ENCODE measurements around the gene CDH15.

CDH15 gene, protein sequence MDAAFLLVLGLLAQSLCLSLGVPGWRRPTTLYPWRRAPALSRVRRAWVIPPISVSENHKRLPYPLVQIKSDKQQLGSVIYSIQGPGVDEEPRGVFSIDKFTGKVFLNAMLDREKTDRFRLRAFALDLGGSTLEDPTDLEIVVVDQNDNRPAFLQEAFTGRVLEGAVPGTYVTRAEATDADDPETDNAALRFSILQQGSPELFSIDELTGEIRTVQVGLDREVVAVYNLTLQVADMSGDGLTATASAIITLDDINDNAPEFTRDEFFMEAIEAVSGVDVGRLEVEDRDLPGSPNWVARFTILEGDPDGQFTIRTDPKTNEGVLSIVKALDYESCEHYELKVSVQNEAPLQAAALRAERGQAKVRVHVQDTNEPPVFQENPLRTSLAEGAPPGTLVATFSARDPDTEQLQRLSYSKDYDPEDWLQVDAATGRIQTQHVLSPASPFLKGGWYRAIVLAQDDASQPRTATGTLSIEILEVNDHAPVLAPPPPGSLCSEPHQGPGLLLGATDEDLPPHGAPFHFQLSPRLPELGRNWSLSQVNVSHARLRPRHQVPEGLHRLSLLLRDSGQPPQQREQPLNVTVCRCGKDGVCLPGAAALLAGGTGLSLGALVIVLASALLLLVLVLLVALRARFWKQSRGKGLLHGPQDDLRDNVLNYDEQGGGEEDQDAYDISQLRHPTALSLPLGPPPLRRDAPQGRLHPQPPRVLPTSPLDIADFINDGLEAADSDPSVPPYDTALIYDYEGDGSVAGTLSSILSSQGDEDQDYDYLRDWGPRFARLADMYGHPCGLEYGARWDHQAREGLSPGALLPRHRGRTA

DNA sequence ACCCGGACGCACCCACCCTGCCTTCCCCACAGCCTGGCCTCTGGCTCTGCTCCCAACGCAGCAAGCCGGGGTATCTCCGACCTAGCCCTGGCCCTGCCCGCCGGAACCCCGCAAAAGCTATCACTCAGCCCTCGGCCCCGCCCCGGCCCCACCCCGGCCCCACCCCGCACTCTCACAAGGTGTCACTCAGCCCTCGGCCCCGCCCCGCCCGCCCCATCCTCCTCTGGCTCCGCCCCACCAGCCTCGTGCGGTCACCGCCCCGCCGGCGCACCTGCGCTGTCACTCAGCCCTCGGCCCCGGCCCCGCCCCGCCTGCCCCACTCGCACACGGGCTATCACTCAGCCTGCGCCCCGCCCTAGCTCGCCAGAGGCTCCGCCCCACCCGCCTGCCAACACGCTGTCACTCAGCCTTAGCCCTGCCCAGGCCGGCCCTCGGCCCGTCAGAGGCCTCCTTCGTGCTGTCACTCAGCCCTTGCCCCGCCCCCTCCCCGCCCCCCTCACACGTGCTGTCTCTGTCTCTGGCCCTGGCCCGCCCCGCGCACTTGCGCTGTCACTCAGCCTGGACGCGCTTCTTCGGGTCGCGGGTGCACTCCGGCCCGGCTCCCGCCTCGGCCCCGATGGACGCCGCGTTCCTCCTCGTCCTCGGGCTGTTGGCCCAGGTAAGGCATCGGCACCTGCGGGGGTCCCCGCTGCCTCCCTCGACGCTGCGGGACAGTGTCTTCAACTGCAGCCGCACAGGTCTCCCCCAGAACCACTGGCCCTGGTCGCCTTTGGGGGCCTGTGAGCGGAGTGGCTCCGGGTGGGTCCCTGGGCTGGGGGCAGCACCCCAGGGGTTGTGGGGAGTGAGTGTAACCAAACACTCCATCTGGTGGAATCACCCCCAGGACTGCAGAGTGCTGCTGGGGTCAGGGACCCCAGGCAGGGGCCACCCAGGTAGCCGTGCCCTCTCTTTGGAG is at the start of gene CDH15:
Gene CDH15 (plus strand): TSS at position 533 of the 955 bp plus-strand sequence. CDS start 84 bp downstream, at position 617.
- DNase-seq (ENCODE audit: low read depth in 3 of 3), result peak; percentile 86 to 97 (median 96)

GRCh38 chr16:89122322-89122851 is 49.2 kb upstream of the CDH15 start:
- DNase-seq (ENCODE audit: low read depth in 3 of 3), result no peak

- DNase-seq (ENCODE audit: low read depth in 3 of 3), result no peak
Observed at GRCh38 chr16:89123001-89123830, 48.3 kb upstream of the CDH15 start.

DNA sequence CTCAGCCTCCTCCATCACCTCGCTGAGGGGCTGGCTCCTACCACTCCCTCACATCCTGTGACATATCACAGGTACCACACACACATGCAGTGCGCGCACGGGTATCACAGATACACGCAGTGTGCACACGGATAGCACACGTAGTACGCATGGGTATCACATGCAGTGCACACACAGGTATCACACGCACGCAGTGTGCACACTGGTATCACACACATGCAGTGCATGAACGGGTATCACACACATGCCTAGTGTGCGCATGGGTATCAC is 47.8 kb upstream of the CDH15 start:
- no peak for DNase-seq (ENCODE audit: low read depth in 3 of 3)

DNA sequence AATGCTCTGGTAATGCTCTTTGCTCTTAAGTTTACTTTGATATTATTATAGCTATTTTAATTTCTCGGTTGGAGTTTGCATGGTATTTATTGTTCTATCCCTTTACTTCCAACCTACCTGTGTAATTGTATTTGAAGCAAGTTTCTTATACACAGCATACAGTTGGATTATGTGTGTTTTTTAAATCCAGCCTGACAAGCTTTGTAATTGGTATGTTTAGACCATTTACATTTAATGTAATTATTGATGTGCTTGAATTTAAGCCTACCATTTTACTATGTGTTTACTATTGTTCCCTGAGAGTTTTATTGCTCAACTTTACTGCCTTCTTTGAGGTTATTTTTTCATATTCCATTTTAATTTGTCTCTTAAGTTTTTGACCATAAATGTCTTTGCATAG is 42.2 kb upstream of the CDH15 start:
- no peak for DNase-seq (ENCODE audit: low read depth in 3 of 3)

DNA sequence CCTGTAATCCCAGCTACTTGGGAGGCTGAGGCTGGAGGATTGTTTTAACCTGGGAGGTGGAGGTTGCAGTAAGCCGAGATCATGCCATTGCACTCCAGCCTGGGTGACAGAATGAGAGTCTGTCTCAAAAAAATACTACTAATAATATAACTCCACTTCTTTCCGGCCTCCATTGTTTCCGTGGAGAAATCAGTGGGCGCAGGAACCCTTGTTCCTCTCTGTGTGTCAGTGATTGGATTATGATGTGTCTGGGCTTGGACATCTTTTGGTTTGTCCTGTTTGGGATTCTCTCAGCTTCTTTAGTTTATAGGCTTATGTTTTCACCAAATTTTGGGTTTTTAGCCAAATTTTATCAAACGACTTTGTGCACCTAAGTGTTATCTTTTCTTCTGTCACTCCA is 41.1 kb upstream of the CDH15 start:
- no peak for DNase-seq (ENCODE audit: low read depth in 3 of 3)

DNA sequence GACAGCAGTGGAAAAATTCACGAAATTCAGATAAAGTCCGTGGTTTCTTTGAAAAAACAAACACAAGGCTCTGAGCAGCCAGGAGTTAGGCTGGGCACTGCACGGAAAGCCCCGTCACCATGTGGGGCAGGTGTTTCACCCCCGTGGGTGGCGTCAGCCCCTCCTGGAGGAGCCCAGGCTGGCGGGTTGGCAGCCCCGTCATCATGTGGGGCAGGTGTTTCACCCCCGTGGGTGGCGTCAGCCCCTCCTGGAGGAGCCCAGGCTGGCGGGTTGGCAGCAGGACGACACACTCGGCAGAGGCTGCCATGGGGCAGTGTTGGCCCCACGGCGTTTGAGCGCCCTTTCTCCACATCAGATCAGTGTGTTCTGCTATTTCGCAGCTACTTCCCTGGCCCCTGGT is 39.8 kb upstream of the CDH15 start:
- DNase-seq (ENCODE audit: low read depth in 3 of 3), result no peak

DNA sequence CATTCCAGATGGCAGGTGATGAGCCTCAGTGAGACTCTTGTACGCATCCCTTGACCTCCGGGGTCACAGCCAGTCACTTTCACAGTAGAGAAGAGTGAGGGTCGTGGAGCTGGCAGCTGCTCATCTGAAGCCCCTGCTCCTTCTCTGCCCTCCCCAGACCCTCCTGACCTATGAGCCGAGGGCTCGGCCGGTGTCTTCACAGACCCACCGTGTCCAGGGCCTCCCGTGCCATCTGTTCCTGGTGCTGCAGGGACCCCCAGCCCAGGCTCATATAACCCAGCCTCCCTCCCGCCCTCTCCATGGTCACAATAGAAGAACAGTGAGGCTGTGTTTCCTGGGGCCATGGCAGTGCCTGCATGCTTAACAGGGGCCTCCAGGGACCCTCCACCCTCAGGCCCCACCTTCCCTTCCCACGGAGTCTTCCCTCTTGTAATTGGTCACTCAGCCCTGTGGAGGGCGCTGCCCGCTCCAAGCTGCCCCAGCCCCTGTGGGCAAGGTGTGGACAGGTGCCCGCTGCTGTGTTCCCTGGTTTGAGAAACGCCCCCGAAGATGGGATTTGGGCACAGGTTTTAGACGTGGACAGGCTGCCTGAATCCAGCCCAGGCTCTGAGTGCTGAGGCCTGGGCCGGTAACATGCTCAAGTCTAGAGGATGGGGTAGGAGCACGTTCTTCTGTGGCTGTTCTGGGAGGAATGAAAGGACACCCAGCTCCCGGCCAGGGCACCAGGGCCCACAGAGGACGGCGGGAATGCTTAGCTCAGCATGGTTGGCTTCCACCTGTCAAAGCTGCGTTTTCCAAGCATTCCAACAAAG is 39.1 kb upstream of the CDH15 start:
- DNase-seq (ENCODE audit: low read depth in 3 of 3), result no peak

- DNase-seq (ENCODE audit: low read depth in 3 of 3), result no peak
Observed at GRCh38 chr16:89133457-89134127, 38.0 kb upstream of the CDH15 start.

GRCh38 chr16:89134269-89134668 is 37.3 kb upstream of the CDH15 start:
- no peak for DNase-seq (ENCODE audit: low read depth in 3 of 3)

DNA sequence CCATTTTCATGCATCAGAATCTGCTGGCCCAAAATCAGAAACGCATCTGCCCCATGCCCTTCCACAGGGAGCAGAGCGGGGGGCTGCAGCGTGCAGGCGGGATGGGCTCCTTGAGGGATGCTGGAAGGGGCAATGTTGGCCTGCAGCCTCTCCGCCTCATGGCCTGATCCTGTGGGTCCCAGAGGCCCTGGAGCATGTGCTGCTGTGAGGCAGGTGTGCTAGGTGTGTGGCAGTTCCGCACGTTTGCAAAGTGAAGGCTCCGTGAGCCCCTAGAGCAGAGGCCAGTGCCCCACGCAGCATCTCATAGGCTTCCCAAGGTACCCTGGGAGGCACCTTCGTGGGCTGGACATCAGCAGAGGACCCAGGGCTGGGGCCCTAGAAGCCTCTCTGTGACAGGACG is 36.4 kb upstream of the CDH15 start:
- DNase-seq (ENCODE audit: low read depth in 3 of 3), result no peak

DNA sequence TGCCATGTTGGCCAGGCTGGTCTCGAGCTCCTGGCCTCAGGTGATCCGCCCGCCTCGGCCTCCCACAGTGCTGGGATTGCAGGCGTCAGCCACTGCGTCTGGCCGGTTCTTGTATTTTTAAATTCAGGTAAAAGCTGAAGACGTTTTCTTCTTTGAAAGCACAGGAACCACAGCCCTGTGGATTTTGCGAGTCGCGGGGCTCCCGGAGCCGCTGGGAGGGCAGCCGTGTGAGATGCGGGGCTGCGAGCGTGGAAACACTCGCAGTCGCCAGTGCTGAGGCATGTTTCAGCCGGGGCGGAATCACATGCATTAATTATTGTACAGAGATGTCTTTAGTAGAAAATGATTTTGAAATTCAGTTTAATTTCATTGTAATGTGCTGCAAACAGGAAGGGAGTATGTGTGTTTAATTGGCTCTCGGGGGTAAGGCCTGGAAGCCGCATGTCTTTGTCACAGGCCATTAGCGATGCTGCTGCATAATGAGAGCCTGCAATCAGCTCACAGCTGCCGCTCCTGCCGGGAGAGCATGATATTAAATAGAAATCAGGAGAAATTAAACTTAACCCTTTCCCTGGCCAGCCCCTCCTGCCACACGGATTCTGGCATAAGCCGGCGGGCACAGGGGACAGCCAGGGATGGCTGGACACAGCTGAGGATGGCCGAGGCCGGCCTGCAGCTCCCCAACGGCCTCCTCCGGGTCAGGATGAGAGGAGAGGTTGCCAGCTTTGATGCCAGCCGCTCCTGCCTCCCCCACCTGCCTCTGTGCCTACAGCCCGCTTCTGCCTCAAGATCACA is 35.4 kb upstream of the CDH15 start:
- no peak for DNase-seq (ENCODE audit: low read depth in 3 of 3)

- no peak for DNase-seq (ENCODE audit: low read depth in 3 of 3)
Observed at GRCh38 chr16:89136931-89137330, 34.6 kb upstream of the CDH15 start.

DNA sequence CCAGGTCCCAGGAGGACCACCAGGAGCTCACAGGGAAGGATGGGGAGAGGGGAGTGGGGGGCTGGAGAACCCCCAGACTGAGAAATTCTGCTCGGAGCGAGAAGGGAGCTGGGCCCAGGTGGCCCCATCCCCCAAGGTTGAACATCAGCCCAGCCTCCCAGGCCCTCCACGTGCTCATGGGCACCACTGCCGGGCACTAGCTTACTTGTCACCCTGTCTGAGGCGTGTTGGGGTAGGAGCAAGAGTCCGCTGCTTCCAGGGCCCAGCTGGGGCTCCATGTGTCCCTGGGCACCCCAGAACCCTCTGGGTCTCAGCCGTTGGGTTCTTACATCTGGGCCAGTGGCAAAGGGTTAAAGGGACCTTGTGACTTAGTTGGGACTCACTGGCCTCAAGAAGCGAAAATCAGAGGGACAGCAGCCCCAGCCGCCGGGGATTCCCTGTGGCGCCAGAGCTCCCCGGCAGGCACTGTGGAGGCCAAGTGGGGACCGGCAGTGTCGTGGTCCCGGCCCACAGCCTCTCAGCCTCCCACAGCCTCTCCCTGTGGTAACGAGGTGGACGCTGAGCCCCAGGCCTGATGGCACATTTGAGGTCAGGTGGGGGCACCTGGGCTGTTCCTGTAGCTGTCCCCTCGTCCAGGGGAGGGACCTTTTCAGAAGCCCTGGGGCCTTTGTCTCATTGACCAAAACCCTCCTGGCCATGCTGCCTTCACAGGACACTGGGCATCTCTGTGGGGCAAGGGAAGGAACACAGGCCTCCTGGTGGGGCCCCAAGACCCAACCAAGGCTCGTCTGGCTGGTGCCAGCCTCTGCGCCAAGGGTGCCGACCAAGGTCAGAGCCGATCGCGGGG is 33.7 kb upstream of the CDH15 start:
- no peak for DNase-seq (ENCODE audit: low read depth in 3 of 3)

- no peak for DNase-seq (ENCODE audit: low read depth in 3 of 3)
Observed at GRCh38 chr16:89138513-89138795, 33.1 kb upstream of the CDH15 start.

- no peak for DNase-seq (ENCODE audit: low read depth in 3 of 3)
Observed at GRCh38 chr16:89138843-89139520, 32.6 kb upstream of the CDH15 start.

DNA sequence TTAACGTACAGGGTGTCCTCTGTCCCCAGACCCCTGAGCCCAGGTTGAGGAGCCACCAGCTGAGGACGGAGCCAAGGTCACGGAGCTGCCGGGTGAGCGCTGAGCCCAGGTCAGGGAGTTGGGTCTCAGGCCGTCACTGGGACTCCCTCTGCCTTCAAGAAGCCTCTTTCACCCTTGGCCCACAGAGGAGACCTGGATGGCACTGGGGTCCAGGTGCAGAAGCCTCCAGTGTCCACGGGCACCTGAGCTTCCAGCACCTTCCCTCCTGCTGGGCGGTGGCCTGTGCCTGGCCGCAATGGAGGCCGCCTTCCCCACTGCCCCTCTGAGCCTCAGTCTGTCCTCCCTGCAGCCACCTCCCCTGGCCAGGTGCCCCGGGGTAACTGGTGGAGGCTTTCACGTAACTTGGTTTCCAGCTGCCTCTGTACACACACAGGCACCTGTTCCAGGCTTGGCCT is 31.6 kb upstream of the CDH15 start:
- DNase-seq (ENCODE audit: low read depth in 3 of 3), result no peak
